Brain microvascular endothelial cell (primary cell): ENCODE measurements around the gene CA5A.

Experiments used
- DNase-seq: peaks from one replicate; pipeline ENCODE4 v3.0.0-alpha.2; 2020
- H3K27ac ChIP-seq: fragments of 250-450 bp; sonication (Bioruptor Pico); 2 replicates; pipeline ENCODE4 v1.5.1; 2020; ENCODE audit warnings: mild to moderate bottlenecking, moderate library complexity
- H3K27me3 ChIP-seq: fragments of 250-450 bp; sonication (Bioruptor Pico); replicated peaks from 2 replicates; pipeline ENCODE4 v1.5.1; 2020; ENCODE audit warnings: mild to moderate bottlenecking
- H3K36me3 ChIP-seq: fragments of 250-450 bp; sonication (Bioruptor Pico); replicated peaks from 2 replicates; pipeline ENCODE4 v1.5.1; 2020; ENCODE audit warnings: mild to moderate bottlenecking
- H3K4me3 ChIP-seq: 2 replicates; pipeline ENCODE4 v1.5.1; 2011; ENCODE audit warnings: low read depth, mild to moderate bottlenecking, control low read depth, low read length, moderate library complexity
- CTCF ChIP-seq: IDR thresholded peaks from 2 replicates; pipeline ENCODE4 v1.5.1; 2011; ENCODE audit warnings: low read depth, mild to moderate bottlenecking, moderate library complexity, low read length, control low read depth, inconsistent platforms; ENCODE audit errors: missing control alignments
- in situ Hi-C: cut with HindIII; loops from 2 replicates; pipeline ENCODE4 v1.10.0; 2017; ENCODE audit warnings: low sequenced_read_pairs, low pct_ligation_motif_present

The CA5A gene

GRCh38 chr16:87840271-87840978 lies 95.9 kb downstream of the CA5A start:
- no peak for DNase-seq
- no peaks in the 10 kb centered on the region for H3K27me3 ChIP-seq
- peaks cover 88% of the 10 kb centered on the region for H3K36me3 ChIP-seq
- no peak for TF ChIP-seq CTCF
- no peak overlapping the region for H3K4me3 ChIP-seq
- in situ Hi-C loops = no loop called here
- H3K27ac ChIP-seq = no peak overlapping the region

GRCh38 chr16:87839542-87840270 lies 96.6 kb downstream of the CA5A start:
- no peak overlapping the region for H3K4me3 ChIP-seq
- no peak for TF ChIP-seq CTCF
- no peak overlapping the region for H3K27ac ChIP-seq
- H3K36me3 ChIP-seq = peaks cover 91% of the 10 kb centered on the region
- no peaks in the 10 kb centered on the region for H3K27me3 ChIP-seq
- no peak for DNase-seq
- in situ Hi-C loops = no loop called here

- in situ Hi-C loops = no loop called here
- no peak for TF ChIP-seq CTCF
- H3K36me3 ChIP-seq = peaks cover 91% of the 10 kb centered on the region
- no peak for DNase-seq
- H3K27me3 ChIP-seq = no peaks in the 10 kb centered on the region
- H3K27ac ChIP-seq = no peak overlapping the region
- H3K4me3 ChIP-seq = no peak overlapping the region
Measured at GRCh38 chr16:87838643-87839541, 97.4 kb downstream of the CA5A start.
